Superior temporal gyrus (tissue), 1 donor: ENCODE measurements around the gene IL4.
"Not testable (repeated sequence)": the region's sequence is repeated elsewhere in the genome, so short reads cannot be mapped to it uniquely, and the experiment has no call there.

Source experiments
- DNase-seq: peaks from one replicate; pipeline ENCODE4 v3.0.0-alpha.2; 2016; ENCODE audit errors: extremely low spot score

Gene IL4

GRCh38 chr5:132673939-132674630 is at the start of gene IL4:
IL4 (plus strand) TSS chr5:132673989; CDS start chr5:132674051, 62 bp downstream.
- DNase-seq, result no peak

GRCh38 chr5:132627470-132627869 is 46.3 kb upstream of the IL4 start:
- DNase-seq, result no peak

GRCh38 chr5:132628814-132629213 is 45.0 kb upstream of the IL4 start:
- DNase-seq, result no peak

GRCh38 chr5:132629230-132629944 is 44.4 kb upstream of the IL4 start:
- no peak for DNase-seq

- not testable (repeated sequence) for DNase-seq
Measured at GRCh38 chr5:132633587-132633986, 40.2 kb upstream of the IL4 start.

GRCh38 chr5:132635873-132636272 is 37.9 kb upstream of the IL4 start:
- DNase-seq, result no peak

GRCh38 chr5:132637241-132637640 is 36.5 kb upstream of the IL4 start:
- no peak for DNase-seq

- no peak for DNase-seq
Measured at GRCh38 chr5:132639706-132640130, 34.1 kb upstream of the IL4 start.

- DNase-seq, result no peak
Measured at GRCh38 chr5:132640613-132641012, 33.2 kb upstream of the IL4 start.

GRCh38 chr5:132641241-132641723 is 32.5 kb upstream of the IL4 start:
- DNase-seq, result no peak

- no peak for DNase-seq
Measured at GRCh38 chr5:132641841-132642240, 31.9 kb upstream of the IL4 start.

- no peak for DNase-seq
Measured at GRCh38 chr5:132644177-132644576, 29.6 kb upstream of the IL4 start.

- DNase-seq, result no peak
Measured at GRCh38 chr5:132646583-132647266, 27.1 kb upstream of the IL4 start.

- DNase-seq, result no peak
Measured at GRCh38 chr5:132647473-132647872, 26.3 kb upstream of the IL4 start.

- DNase-seq, result no peak
Measured at GRCh38 chr5:132648355-132648754, 25.4 kb upstream of the IL4 start.

GRCh38 chr5:132651838-132652469 is 21.8 kb upstream of the IL4 start:
- no peak for DNase-seq

- DNase-seq, result no peak
Measured at GRCh38 chr5:132653716-132654115, 20.1 kb upstream of the IL4 start.

- DNase-seq, result peak; percentile 25
Measured at GRCh38 chr5:132655821-132656773, 17.7 kb upstream of the IL4 start.

- no peak for DNase-seq
Measured at GRCh38 chr5:132656774-132657355, 16.9 kb upstream of the IL4 start.

- DNase-seq, result no peak
Measured at GRCh38 chr5:132657676-132658380, 16.0 kb upstream of the IL4 start, which contains the start of gene IL13. IL13 (plus strand) TSS chr5:132658173; CDS start chr5:132658187, 14 bp downstream.
